OCI-LY3 (cell line): ENCODE measurements around the gene JUP.

ENCODE experiments used
- H2AFZ ChIP-seq: fragments of 200-600, 300-600 bp; shearing (Covaris generic); 2 replicates; pipeline ENCODE4 v1.6.0; 2014; ENCODE audit warnings: antibody characterized with exemption, low read depth, low read length
- H3K27ac ChIP-seq: fragments of 200-600, 300-600 bp; sonication (generic); 2 replicates; pipeline ENCODE4 v1.5.1; 2014; ENCODE audit warnings: mild to moderate bottlenecking, low read length, moderate library complexity, mixed read lengths
- H3K27me3 ChIP-seq: fragments of 200-600, 300-600 bp; sonication (generic); 2 replicates; pipeline ENCODE4 v1.6.1; 2014; ENCODE audit warnings: low read depth, low read length, mixed read lengths
- H3K36me3 ChIP-seq: fragments of 200-600, 300-600 bp; sonication (generic); replicated peaks from 2 replicates; pipeline ENCODE3; 2014; ENCODE audit warnings: low read depth, low read length, mixed read lengths
- H3K4me1 ChIP-seq: fragments of 300-600, 200-600 bp; sonication (generic); 2 replicates; pipeline ENCODE4 v1.6.1; 2014; ENCODE audit warnings: low read length, mixed read lengths
- H3K4me2 ChIP-seq: fragments of 200-600, 300-600 bp; sonication (generic); 2 replicates; pipeline ENCODE4 v1.6.1; 2014; ENCODE audit warnings: low read length, mixed read lengths
- H3K4me3 ChIP-seq: fragments of 300-600, 200-600 bp; sonication (generic); 2 replicates; pipeline ENCODE4 v1.5.1; 2014; ENCODE audit warnings: antibody characterized with exemption, mild to moderate bottlenecking, low read length, moderate library complexity
- H3K79me2 ChIP-seq: fragments of 300-600, 200-600 bp; shearing (Covaris generic); 2 replicates; pipeline ENCODE4 v1.6.1; 2014; ENCODE audit warnings: mild to moderate bottlenecking, low read length, mixed read lengths
- H3K9ac ChIP-seq: fragments of 300-600, 200-600 bp; shearing (Covaris generic); 2 replicates; pipeline ENCODE4 v1.6.0; 2014; ENCODE audit warnings: mild to moderate bottlenecking, low read length, moderate library complexity
- H3K9me3 ChIP-seq: fragments of 200-600, 300-600 bp; shearing (Covaris generic); 2 replicates; pipeline ENCODE4 v1.6.1; 2014; ENCODE audit warnings: low read length, mixed read lengths; ENCODE audit not compliant: insufficient read depth
- H4K20me1 ChIP-seq: fragments of 200-600, 300-600 bp; sonication (generic); 2 replicates; pipeline ENCODE4 v1.6.1; 2016; ENCODE audit warnings: low read length, mixed read lengths; ENCODE audit not compliant: insufficient read depth
- EZH2phosphoT487 ChIP-seq: fragments of 200-600 bp; shearing (Covaris generic); IDR thresholded peaks from 2 replicates; pipeline ENCODE4 v1.6.1; 2018; ENCODE audit warnings: antibody characterized with exemption, mixed run types, low read depth
- TF ChIP-seq, protein P1 (sequence below): fragments of 200-600, 300-600 bp; sonication (generic); IDR thresholded peaks from 2 replicates; pipeline ENCODE4 v1.5.1; 2014; ENCODE audit warnings: antibody characterized with exemption, low read length, low read depth

Gene JUP

GRCh38 chr17:41799366-41799765 is 12.9 kb upstream of the JUP start:
- no peak overlapping the region for H3K4me2 ChIP-seq
- no peaks in the 10 kb centered on the region for H4K20me1 ChIP-seq
- H3K4me3 ChIP-seq = no peak overlapping the region
- H2AFZ ChIP-seq = no peak overlapping the region
- no peaks in the 10 kb centered on the region for H3K79me2 ChIP-seq
- no peaks in the 10 kb centered on the region for H3K36me3 ChIP-seq
- peaks cover 14% of the 10 kb centered on the region for H3K4me1 ChIP-seq
- H3K27ac ChIP-seq = no peak overlapping the region
- H3K27me3 ChIP-seq = no peaks in the 10 kb centered on the region
- no peaks in the 10 kb centered on the region for H3K9me3 ChIP-seq
- H3K9ac ChIP-seq = no peak overlapping the region
- no peak for TF ChIP-seq EZH2phosphoT487
- TF ChIP-seq, protein P1, sequence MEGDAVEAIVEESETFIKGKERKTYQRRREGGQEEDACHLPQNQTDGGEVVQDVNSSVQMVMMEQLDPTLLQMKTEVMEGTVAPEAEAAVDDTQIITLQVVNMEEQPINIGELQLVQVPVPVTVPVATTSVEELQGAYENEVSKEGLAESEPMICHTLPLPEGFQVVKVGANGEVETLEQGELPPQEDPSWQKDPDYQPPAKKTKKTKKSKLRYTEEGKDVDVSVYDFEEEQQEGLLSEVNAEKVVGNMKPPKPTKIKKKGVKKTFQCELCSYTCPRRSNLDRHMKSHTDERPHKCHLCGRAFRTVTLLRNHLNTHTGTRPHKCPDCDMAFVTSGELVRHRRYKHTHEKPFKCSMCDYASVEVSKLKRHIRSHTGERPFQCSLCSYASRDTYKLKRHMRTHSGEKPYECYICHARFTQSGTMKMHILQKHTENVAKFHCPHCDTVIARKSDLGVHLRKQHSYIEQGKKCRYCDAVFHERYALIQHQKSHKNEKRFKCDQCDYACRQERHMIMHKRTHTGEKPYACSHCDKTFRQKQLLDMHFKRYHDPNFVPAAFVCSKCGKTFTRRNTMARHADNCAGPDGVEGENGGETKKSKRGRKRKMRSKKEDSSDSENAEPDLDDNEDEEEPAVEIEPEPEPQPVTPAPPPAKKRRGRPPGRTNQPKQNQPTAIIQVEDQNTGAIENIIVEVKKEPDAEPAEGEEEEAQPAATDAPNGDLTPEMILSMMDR = no peak

- Histone ChIP-seq H3K9me3 (no peaks in the 10 kb centered on the region), H3K4me2 (no peak overlapping the region), H3K4me1 (no peaks in the 10 kb centered on the region; the same call in 1 of the 2 replicates), H3K79me2 (no peaks in the 10 kb centered on the region), H2AFZ (no peak overlapping the region), H3K4me3 (no peak overlapping the region), H3K27me3 (no peaks in the 10 kb centered on the region), H3K36me3 (no peaks in the 10 kb centered on the region), H3K9ac (no peak overlapping the region), H3K27ac (no peak overlapping the region), H4K20me1 (no peaks in the 10 kb centered on the region)
- TF ChIP-seq, protein P1 = no peak
- no peak for TF ChIP-seq EZH2phosphoT487
Observed at GRCh38 chr17:41797377-41797776, 10.9 kb upstream of the JUP start.

DNA sequence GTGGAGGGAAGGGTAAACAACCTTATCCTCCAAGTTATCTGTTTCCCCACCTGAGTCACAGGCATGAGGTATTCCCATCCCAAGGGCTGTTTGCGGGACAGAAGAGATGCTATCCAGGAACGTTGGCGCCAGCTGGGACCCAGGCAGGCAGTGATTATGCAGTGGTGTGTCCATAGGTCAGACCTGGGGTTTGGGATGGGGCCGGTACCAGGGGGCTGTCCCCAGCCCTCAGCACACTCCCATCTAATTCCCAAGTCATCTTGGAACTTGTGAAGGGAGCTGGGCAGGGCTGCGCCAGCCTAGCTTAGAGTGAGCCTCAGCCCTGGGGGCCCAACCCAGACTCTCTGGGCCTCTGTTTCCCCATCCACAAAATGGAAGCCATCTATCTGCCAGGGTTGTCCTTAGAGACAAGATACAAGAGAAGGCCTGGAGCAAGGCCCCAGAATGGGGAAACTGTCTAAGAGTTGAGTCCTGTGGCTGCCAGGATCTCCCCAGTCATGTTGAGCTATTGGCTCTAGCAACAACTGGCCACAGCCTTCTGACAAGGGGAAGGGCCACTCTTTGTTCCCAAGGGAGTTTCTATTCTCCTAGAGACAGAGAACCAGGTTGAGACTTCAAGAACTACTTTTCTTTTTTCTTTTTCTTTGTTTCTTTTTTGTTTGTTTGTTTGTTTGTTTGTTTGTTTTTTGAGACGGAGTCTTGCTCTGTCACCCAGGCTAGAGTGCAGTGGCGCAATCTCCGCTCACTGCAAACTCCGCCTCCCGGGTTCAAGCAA is 9.8 kb upstream of the JUP start:
- no peak overlapping the region for H3K4me2 ChIP-seq
- no peaks in the 10 kb centered on the region for H3K79me2 ChIP-seq
- no peaks in the 10 kb centered on the region for H3K9me3 ChIP-seq
- no peak overlapping the region for H3K27ac ChIP-seq
- H4K20me1 ChIP-seq = no peaks in the 10 kb centered on the region
- no peaks in the 10 kb centered on the region for H3K27me3 ChIP-seq
- no peak overlapping the region for H3K9ac ChIP-seq
- TF ChIP-seq, protein P1 = no peak
- TF ChIP-seq EZH2phosphoT487 = no peak
- H3K4me1 ChIP-seq = no peaks in the 10 kb centered on the region; the same call in 1 of the 2 replicates
- no peak overlapping the region for H3K4me3 ChIP-seq
- no peaks in the 10 kb centered on the region for H3K36me3 ChIP-seq
- no peak overlapping the region for H2AFZ ChIP-seq

DNA sequence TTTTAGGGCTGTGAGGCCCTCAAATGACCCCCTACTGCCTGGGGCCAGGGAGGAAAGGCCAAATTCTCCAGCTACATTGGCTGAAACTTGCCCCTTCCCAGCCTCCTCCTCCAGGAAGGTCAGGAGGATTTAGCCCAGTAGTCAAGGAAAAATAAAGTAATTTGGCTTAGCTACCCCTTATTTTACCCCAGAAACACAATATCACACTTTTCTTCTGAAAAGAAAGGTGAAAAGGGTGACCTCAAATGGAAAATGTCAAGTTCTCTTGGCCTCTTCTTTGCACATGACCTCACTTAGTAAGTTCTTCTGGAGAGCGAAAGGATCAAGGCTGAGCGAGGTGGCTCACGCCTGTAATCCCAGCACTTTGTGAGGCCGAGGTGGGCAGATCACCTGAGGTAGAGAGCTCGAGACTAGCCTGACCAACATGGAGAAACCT is 8.0 kb upstream of the JUP start:
- H4K20me1 ChIP-seq = no peaks in the 10 kb centered on the region
- no peaks in the 10 kb centered on the region for H3K4me1 ChIP-seq
- no peak overlapping the region for H2AFZ ChIP-seq
- TF ChIP-seq, protein P1 = no peak
- no peak for TF ChIP-seq EZH2phosphoT487
- H3K79me2 ChIP-seq = no peaks in the 10 kb centered on the region
- no peak overlapping the region for H3K27ac ChIP-seq
- no peak overlapping the region for H3K4me3 ChIP-seq
- H3K4me2 ChIP-seq = no peak overlapping the region
- H3K36me3 ChIP-seq = no peaks in the 10 kb centered on the region
- no peaks in the 10 kb centered on the region for H3K9me3 ChIP-seq
- H3K27me3 ChIP-seq = 0 out of 2 replicates have a peak, but pooled peaks cover under 1% of the 10 kb centered on the region
- no peak overlapping the region for H3K9ac ChIP-seq
